ENCODE results near the gene ACSF2. TPM values are rescaled to one million over a fixed set of nuclear protein-coding genes. Genes with fewer than 3 reads are reported as not detected.

ACSF2 gene
- total RNA-seq, 1 experiment from 2014 or later, result 72.7 TPM

DNA sequence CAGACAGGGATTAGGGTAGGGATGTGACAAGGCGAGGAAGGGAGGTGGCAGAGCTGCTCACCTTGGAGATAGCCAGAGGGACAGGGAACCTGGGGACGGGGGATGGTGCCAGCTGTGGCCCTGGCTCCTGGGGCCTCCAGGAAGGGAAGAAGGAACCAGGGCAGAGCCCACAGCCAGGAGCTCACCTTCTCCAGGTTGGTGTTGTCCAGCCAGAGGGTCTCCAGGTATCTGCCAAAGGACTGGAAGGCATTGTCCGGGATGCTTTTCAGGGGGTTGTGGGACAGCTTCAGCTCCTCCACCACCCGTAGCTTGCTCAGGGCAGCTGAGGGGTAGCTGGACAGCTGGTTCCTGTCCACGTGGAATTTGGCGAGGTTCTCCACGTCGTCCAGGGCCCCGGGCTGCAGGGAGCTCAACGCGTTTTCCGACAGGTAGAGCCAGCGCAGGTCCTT, 41.9 kb downstream of the ACSF2 start:
- DNase-seq, result no peak
- ATAC-seq, result no peak
- ChIA-PET POLR2A (ENCODE audit: unreplicated experiment) (interaction anchor here (0.5 to 0.6 kb wide), 2 partner anchors 39 to 109 kb away, joined by 3 to 4 read pairs; no protein-coding TSS in a partner anchor), CTCF (no interaction called here)
- BruUV-seq (replicated peaks), result no TSS peak
- H4K20me1 ChIP-seq (ENCODE audit: low read length), result no peaks in the 10 kb centered on the region
- no peaks in the 10 kb centered on the region for H3K27me3 ChIP-seq (ENCODE audit: low read length)
- no peaks in the 10 kb centered on the region for H3K36me3 ChIP-seq (ENCODE audit: low read depth, low read length)
- H3F3A ChIP-seq (ENCODE audit: low read length, unreplicated experiment), result no peaks in the 10 kb centered on the region
- no peak overlapping the region for H3K4me3 ChIP-seq (ENCODE audit: low read length)
- TF ChIP-seq EZH2phosphoT487 (IDR thresholded peaks at IDR 0.05; ENCODE audit: borderline replicate concordance, low read length) (no peak), EZH2 (IDR thresholded peaks at IDR 0.05; ENCODE audit: low read length, unreplicated experiment) (no peak)
- no peaks in the 10 kb centered on the region for H3K79me2 ChIP-seq (ENCODE audit: low read length)
- no peak overlapping the region for H3K9ac ChIP-seq (ENCODE audit: low read length)
- no peaks in the 10 kb centered on the region for H3K9me2 ChIP-seq (replicated peaks; ENCODE audit: low read length)
- H3K4me1 ChIP-seq (ENCODE audit: insufficient read depth, low read length), result peaks cover 10% of the 10 kb centered on the region; the same call in 1 of the 2 replicates
- no peak overlapping the region for H3K4me2 ChIP-seq (ENCODE audit: low read length)
- no peak overlapping the region for H2AFZ ChIP-seq (ENCODE audit: low read length)
- intact Hi-C loops (cut with micrococcal nuclease), result no loop called here
- H3K9me3 ChIP-seq (ENCODE audit: low read length), result no peaks in the 10 kb centered on the region
- no peak overlapping the region for H3K27ac ChIP-seq (ENCODE audit: low read length)

DNA sequence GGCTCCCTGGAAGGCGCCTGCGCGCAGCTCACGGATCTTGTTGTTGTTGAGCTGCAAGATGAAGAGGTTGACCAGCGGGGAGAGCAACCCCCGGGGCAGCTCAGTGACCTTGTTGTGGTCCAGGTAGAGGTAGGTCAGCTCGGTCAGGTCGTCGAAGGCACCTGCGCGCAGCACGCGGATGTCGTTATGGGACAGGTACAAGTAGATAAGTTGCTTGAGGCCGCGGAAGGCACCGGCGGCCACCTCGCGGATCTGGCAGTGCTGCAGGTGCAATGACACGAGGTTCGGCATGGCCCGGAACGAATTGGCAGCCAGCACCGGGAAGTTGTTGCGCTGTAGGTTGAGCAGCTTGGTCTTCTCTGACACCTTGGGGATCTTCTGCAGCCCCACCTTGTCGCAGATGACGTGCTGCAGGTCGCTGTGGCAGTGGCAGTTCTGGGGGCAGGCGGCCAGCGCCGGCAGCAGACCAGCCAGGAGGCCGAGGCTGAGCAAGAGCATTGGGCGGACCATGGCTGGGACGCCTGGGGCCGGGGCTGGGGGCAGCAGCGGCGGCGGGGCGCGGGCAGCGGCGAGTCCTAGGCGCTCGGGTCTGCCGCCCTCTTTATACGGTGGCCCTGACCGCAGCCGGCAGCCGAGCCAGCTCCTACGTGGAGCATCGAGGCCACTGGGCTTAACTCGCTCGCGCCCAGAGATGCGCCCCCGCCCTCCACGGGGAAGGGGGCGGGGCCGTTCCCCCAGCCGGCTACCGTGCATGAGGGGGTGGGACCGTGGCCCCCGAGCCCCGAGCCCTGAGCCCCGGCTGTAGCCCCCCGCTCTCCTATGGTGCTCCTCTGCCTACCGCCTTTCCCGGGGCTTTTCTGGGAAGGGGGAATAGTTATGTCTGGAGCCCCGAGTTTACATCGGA, 42.5 kb downstream of the ACSF2 start, which contains the start of gene CHAD:
Gene CHAD, minus strand, starts transcription at position 577 of the 904 bp plus-strand sequence. Its CDS starts 67 bp downstream, at position 510.
- Histone ChIP-seq H3K4me2 (ENCODE audit: low read length) (no peak within 1 kb of the TSS), H4K20me1 (ENCODE audit: low read length) (no peaks in the 10 kb centered on the region), H3K4me3 (ENCODE audit: low read length) (no peak within 1 kb of the TSS), H3K9me3 (ENCODE audit: low read length) (no peaks in the 10 kb centered on the region), H3K27ac (ENCODE audit: low read length) (no peak within 1 kb of the TSS), H3K9ac (ENCODE audit: low read length) (no peak within 1 kb of the TSS), H3K9me2 (replicated peaks; ENCODE audit: low read length) (no peaks in the 10 kb centered on the region), H3K79me2 (ENCODE audit: low read length) (no peaks in the 10 kb centered on the region), H2AFZ (ENCODE audit: low read length) (no peak within 1 kb of the TSS), H3F3A (ENCODE audit: low read length, unreplicated experiment) (no peaks in the 10 kb centered on the region), H3K27me3 (ENCODE audit: low read length) (no peaks in the 10 kb centered on the region), H3K4me1 (ENCODE audit: insufficient read depth, low read length) (peaks cover 10% of the 10 kb centered on the region; the same call in 1 of the 2 replicates), H3K36me3 (ENCODE audit: low read depth, low read length) (no peaks in the 10 kb centered on the region)
- TF ChIP-seq, protein P1, sequence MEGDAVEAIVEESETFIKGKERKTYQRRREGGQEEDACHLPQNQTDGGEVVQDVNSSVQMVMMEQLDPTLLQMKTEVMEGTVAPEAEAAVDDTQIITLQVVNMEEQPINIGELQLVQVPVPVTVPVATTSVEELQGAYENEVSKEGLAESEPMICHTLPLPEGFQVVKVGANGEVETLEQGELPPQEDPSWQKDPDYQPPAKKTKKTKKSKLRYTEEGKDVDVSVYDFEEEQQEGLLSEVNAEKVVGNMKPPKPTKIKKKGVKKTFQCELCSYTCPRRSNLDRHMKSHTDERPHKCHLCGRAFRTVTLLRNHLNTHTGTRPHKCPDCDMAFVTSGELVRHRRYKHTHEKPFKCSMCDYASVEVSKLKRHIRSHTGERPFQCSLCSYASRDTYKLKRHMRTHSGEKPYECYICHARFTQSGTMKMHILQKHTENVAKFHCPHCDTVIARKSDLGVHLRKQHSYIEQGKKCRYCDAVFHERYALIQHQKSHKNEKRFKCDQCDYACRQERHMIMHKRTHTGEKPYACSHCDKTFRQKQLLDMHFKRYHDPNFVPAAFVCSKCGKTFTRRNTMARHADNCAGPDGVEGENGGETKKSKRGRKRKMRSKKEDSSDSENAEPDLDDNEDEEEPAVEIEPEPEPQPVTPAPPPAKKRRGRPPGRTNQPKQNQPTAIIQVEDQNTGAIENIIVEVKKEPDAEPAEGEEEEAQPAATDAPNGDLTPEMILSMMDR (conservative IDR thresholded peaks at IDR 0.05; ENCODE audit: low read depth, low read length), result no peak
- TF ChIP-seq EZH2phosphoT487 (IDR thresholded peaks at IDR 0.05; ENCODE audit: borderline replicate concordance, low read length) (no peak), EZH2 (IDR thresholded peaks at IDR 0.05; ENCODE audit: low read length, unreplicated experiment) (no peak)
- POLR2A ChIA-PET (ENCODE audit: unreplicated experiment), result interaction anchor here (0.5 to 0.6 kb wide), 2 partner anchors 38 to 110 kb away, joined by 3 to 4 read pairs; no protein-coding TSS in a partner anchor
- BruUV-seq (replicated peaks), result no TSS peak
- ATAC-seq, result no peak
- CTCF ChIA-PET, result no interaction called here
- no peak for DNase-seq
- intact Hi-C loops (cut with micrococcal nuclease), result no loop called here

DNA sequence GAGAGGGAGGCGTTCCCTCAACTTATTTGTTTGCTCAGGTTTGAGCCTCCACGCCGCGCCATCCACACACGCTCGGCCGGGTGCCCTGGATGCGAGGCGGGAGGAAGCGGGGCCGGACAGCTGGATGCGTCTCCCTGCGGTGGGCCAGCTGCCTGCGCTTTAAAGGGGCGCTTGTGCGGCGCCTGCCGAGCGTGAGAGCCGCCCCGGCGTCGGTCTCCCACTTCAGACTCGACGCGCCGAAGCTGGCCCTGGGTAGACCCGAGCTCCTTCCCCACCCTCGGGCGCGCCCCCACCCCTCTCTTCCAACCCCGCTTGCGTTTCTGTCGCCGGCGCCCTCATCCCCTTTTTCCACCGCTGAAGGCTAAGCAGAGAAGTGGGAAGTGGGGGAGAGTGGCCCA, 43.2 kb downstream of the ACSF2 start:
- TF ChIP-seq EZH2phosphoT487 (IDR thresholded peaks at IDR 0.05; ENCODE audit: borderline replicate concordance, low read length), result no peak
- TF ChIP-seq, protein P1 (conservative IDR thresholded peaks at IDR 0.05; ENCODE audit: low read depth, low read length), result no peak
- TF ChIP-seq EZH2 (IDR thresholded peaks at IDR 0.05; ENCODE audit: low read length, unreplicated experiment), result no peak
- no peak overlapping the region for H2AFZ ChIP-seq (ENCODE audit: low read length)
- H3K9me3 ChIP-seq (ENCODE audit: low read length), result no peaks in the 10 kb centered on the region
- no peak overlapping the region for H3K4me2 ChIP-seq (ENCODE audit: low read length)
- no peaks in the 10 kb centered on the region for H3K9me2 ChIP-seq (replicated peaks; ENCODE audit: low read length)
- ChIA-PET CTCF (no interaction called here), POLR2A (ENCODE audit: unreplicated experiment) (no interaction called here)
- H3K9ac ChIP-seq (ENCODE audit: low read length), result no peak overlapping the region
- no TSS peak for BruUV-seq (replicated peaks)
- H3K4me3 ChIP-seq (ENCODE audit: low read length), result no peak overlapping the region
- ATAC-seq (no peak), DNase-seq (no peak)
- no peaks in the 10 kb centered on the region for H3K79me2 ChIP-seq (ENCODE audit: low read length)
- H3K27me3 ChIP-seq (ENCODE audit: low read length), result no peaks in the 10 kb centered on the region
- intact Hi-C loops (cut with micrococcal nuclease), result no loop called here
- no peaks in the 10 kb centered on the region for H4K20me1 ChIP-seq (ENCODE audit: low read length)
- H3K4me1 ChIP-seq (ENCODE audit: insufficient read depth, low read length), result peaks cover 10% of the 10 kb centered on the region; the same call in 1 of the 2 replicates
- H3K27ac ChIP-seq (ENCODE audit: low read length), result no peak overlapping the region
- H3F3A ChIP-seq (ENCODE audit: low read length, unreplicated experiment), result no peaks in the 10 kb centered on the region
- no peaks in the 10 kb centered on the region for H3K36me3 ChIP-seq (ENCODE audit: low read depth, low read length)

All from PC-3 (cell line).